HL-60/S4 treated with phorbol 12-myristate 13-acetate at 8.2 ng/mL for 4 days and 3 days (cell line): Measurements from ENCODE around the gene GCH1.
"Not testable (repeated sequence)": the region's sequence is repeated elsewhere in the genome, so short reads cannot be mapped to it uniquely, and the experiment has no call there.

ENCODE experiments used
- in situ Hi-C: fragments of 300-500 bp; cut with MboI; formaldehyde crosslinking; loops from 2 replicates; pipeline ENCODE4 v1.15.0; 2022; ENCODE audit warnings: low sequenced_read_pairs

GCH1 gene

GRCh38 chr14:54804538-54805041 lies 98.0 kb downstream of the GCH1 start:
- in situ Hi-C loops = no loop called here

- in situ Hi-C loops = no loop called here
Observed at GRCh38 chr14:54803926-54804537, 98.6 kb downstream of the GCH1 start.

GRCh38 chr14:54803396-54803795 lies 99.2 kb downstream of the GCH1 start:
- in situ Hi-C loops = no loop called here

GRCh38 chr14:54801482-54801881 lies 101.1 kb downstream of the GCH1 start:
- in situ Hi-C loops = not testable (repeated sequence)

GRCh38 chr14:54798465-54799124 lies 104.0 kb downstream of the GCH1 start:
- in situ Hi-C loops = no loop called here

- in situ Hi-C loops = no loop called here
Observed at GRCh38 chr14:54797986-54798385, 104.6 kb downstream of the GCH1 start.

- in situ Hi-C loops = no loop called here
Observed at GRCh38 chr14:54797556-54797955, 105.1 kb downstream of the GCH1 start.

- in situ Hi-C loops = no loop called here
Observed at GRCh38 chr14:54796961-54797360, 105.7 kb downstream of the GCH1 start.

GRCh38 chr14:54794796-54795195 lies 107.8 kb downstream of the GCH1 start:
- in situ Hi-C loops = no loop called here

- in situ Hi-C loops = no loop called here
Observed at GRCh38 chr14:54794159-54794558, 108.5 kb downstream of the GCH1 start.

GRCh38 chr14:54792288-54792687 lies 110.3 kb downstream of the GCH1 start:
- in situ Hi-C loops = no loop called here
